GM12875 (cell line): ENCODE results near the gene KLRK1.
"Not testable (repeated sequence)": the region's sequence is repeated elsewhere in the genome, so short reads cannot be mapped to it uniquely, and the experiment has no call there.

Source experiments
- H3K4me3 ChIP-seq: one replicate; pipeline ENCODE4 v1.5.1; 2011; ENCODE audit warnings: low read depth, low read length, control low read depth
- CTCF ChIP-seq: IDR thresholded peaks from 2 replicates; pipeline ENCODE4 v1.5.1; 2011; ENCODE audit warnings: low read depth, mild to moderate bottlenecking, control low read depth, inconsistent platforms, low read length, moderate library complexity, borderline replicate concordance; ENCODE audit not compliant: insufficient read depth

The KLRK1 gene

GRCh38 chr12:10381928-10382628 is 7.8 kb downstream of the KLRK1 start:
- no peak for TF ChIP-seq CTCF
- H3K4me3 ChIP-seq: no peak overlapping the region

- H3K4me3 ChIP-seq: not testable (repeated sequence)
Observed at GRCh38 chr12:10378737-10379136, 11.1 kb downstream of the KLRK1 start.

- H3K4me3 ChIP-seq: no peak overlapping the region
- no peak for TF ChIP-seq CTCF
Observed at GRCh38 chr12:10374624-10375018, 15.2 kb downstream of the KLRK1 start.

- H3K4me3 ChIP-seq: no peak overlapping the region
- TF ChIP-seq CTCF: no peak
Observed at GRCh38 chr12:10372559-10372958, 17.3 kb downstream of the KLRK1 start.

- not testable (repeated sequence) for H3K4me3 ChIP-seq
Observed at GRCh38 chr12:10371893-10372535, 17.8 kb downstream of the KLRK1 start.

- no peak overlapping the region for H3K4me3 ChIP-seq
- TF ChIP-seq CTCF: no peak
Observed at GRCh38 chr12:10369557-10370415, 20.1 kb downstream of the KLRK1 start.

GRCh38 chr12:10368206-10369171 is 21.4 kb downstream of the KLRK1 start:
- no peak overlapping the region for H3K4me3 ChIP-seq
- TF ChIP-seq CTCF: no peak

GRCh38 chr12:10367714-10368113 is 22.1 kb downstream of the KLRK1 start:
- H3K4me3 ChIP-seq: not testable (repeated sequence)
